ENCODE data around the gene INPP5A. TPM values are rescaled to one million over a fixed set of nuclear protein-coding genes. Genes with fewer than 3 reads are reported as not detected.

The INPP5A gene
- total RNA-seq, 4 donors from 2014 or later, result 34.8 to 80.8 (median 52.8) TPM

- in situ Hi-C loops (cut with MboI; ENCODE audit: low pct_ligation_motif_present in 1 of 4, low pct_unique_long_range_greater_than_20kb in 1 of 4, low sequenced_read_pairs in 3 of 4) (no loop called here), intact Hi-C loops (cut with DNase I; ENCODE audit: low total_unique reads) (no loop called here)
- Histone ChIP-seq H3K36me3 (no peaks in the 10 kb centered on the region), H3K27me3 (no peaks in the 10 kb centered on the region), H3K4me3 (no peak overlapping the region), H3K9me3 (no peaks in the 10 kb centered on the region), H3K27ac (peak overlapping the region; percentile 72 to 81 (median 80)), H3K4me1 (peaks cover 28 to 71% (median 59%) of the 10 kb centered on the region in 4 donors)
- 41 to 45% methylated on average over 3 of the region's 3 CpGs for WGBS, 2 donors (ENCODE audit: low coverage in 1 of 2)
- no peak for TF ChIP-seq EP300 (IDR thresholded peaks at IDR 0.05; ENCODE audit: low read depth)
- no peak for TF ChIP-seq POLR2A (IDR thresholded peaks at IDR 0.05)
- no peak for TF ChIP-seq POLR2AphosphoS5 (IDR thresholded peaks at IDR 0.05)
- TF ChIP-seq, protein P1, sequence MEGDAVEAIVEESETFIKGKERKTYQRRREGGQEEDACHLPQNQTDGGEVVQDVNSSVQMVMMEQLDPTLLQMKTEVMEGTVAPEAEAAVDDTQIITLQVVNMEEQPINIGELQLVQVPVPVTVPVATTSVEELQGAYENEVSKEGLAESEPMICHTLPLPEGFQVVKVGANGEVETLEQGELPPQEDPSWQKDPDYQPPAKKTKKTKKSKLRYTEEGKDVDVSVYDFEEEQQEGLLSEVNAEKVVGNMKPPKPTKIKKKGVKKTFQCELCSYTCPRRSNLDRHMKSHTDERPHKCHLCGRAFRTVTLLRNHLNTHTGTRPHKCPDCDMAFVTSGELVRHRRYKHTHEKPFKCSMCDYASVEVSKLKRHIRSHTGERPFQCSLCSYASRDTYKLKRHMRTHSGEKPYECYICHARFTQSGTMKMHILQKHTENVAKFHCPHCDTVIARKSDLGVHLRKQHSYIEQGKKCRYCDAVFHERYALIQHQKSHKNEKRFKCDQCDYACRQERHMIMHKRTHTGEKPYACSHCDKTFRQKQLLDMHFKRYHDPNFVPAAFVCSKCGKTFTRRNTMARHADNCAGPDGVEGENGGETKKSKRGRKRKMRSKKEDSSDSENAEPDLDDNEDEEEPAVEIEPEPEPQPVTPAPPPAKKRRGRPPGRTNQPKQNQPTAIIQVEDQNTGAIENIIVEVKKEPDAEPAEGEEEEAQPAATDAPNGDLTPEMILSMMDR (IDR thresholded peaks at IDR 0.05), result no peak
- no peak for DNase-seq
Observed at GRCh38 chr10:132593389-132593788, 55.8 kb downstream of the INPP5A start.

DNA sequence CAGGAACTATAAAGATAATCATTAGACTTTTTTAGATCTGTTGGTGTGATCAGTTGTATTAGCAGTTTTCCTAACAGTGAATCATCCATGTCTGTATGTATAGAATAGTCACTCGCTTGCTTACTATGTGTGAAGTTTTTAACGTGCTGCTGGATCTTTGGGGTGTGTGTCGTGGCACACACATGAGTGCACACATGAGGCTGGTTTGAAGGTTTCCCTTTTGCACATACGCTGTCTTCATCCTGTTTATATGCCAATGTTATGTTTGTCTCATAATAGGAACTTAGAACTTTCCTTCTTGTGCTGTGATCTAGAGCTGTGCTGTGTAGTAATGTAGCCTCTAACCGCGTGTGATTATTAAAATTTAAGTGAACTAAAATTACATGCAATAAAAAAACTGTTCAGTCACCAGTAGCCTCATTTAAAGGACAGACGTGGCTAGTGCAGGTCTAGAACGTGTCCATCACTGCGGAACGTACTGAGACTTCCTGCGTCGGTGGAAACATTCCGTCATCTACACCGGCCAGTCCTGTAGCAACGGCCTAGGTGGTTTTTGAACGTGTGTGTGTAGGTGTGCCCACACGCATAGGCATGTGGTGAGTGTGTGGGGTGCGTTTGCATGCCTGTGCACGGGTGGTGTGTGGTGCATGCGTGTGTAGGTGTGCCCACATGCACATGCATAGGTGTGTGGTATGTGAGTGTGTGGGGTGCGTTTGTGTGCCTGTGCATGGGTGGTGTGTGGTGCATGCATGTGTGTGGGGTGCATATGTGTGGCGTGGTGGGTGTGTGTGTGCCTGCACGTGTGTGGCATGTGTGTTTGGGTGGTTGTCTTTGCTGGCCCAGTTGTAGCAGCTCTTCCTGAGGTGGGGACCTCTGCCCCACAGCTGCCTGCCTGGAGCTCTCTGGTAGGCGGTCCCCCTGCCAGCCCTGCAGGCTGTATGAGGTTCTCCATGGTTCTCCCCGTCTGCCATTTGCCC is 56.6 kb downstream of the INPP5A start:
- no peak for TF ChIP-seq POLR2A (IDR thresholded peaks at IDR 0.05)
- TF ChIP-seq, protein P1 (IDR thresholded peaks at IDR 0.05), result no peak
- TF ChIP-seq EP300 (IDR thresholded peaks at IDR 0.05; ENCODE audit: low read depth), result no peak
- no peak for TF ChIP-seq POLR2AphosphoS5 (IDR thresholded peaks at IDR 0.05)
- H3K27me3 ChIP-seq, result no peaks in the 10 kb centered on the region
- DNase-seq, result no peak
- intact Hi-C loops (cut with DNase I; ENCODE audit: low total_unique reads), result no loop called here
- H3K4me3 ChIP-seq, result no peak overlapping the region
- no peaks in the 10 kb centered on the region for H3K9me3 ChIP-seq
- H3K4me1 ChIP-seq, result peaks cover 21 to 63% (median 51%) of the 10 kb centered on the region in 4 donors
- H3K27ac ChIP-seq, result peak overlapping the region in 3 of 4 donors; percentile 72 to 81 (median 79)
- no peaks in the 10 kb centered on the region for H3K36me3 ChIP-seq
- in situ Hi-C loops (cut with MboI; ENCODE audit: low pct_ligation_motif_present in 1 of 4, low pct_unique_long_range_greater_than_20kb in 1 of 4, low sequenced_read_pairs in 3 of 4), result no loop called here
- 67% methylated on average over 14 to 25 of the region's 25 CpGs for WGBS, 2 donors (ENCODE audit: low coverage in 1 of 2)

GRCh38 chr10:132595021-132595420 is 57.4 kb downstream of the INPP5A start:
- in situ Hi-C loops (cut with MboI; ENCODE audit: low pct_ligation_motif_present in 1 of 4, low pct_unique_long_range_greater_than_20kb in 1 of 4, low sequenced_read_pairs in 3 of 4) (no loop called here), intact Hi-C loops (cut with DNase I; ENCODE audit: low total_unique reads) (no loop called here)
- H3K36me3 ChIP-seq, result no peaks in the 10 kb centered on the region
- no peak overlapping the region for H3K4me3 ChIP-seq
- DNase-seq, result no peak
- TF ChIP-seq, protein P1 (IDR thresholded peaks at IDR 0.05), result no peak
- 81 to 92% methylated on average over 9 to 11 of the region's 11 CpGs for WGBS, 2 donors (ENCODE audit: low coverage in 1 of 2)
- H3K27me3 ChIP-seq, result no peaks in the 10 kb centered on the region
- no peaks in the 10 kb centered on the region for H3K9me3 ChIP-seq
- peaks cover 14 to 55% (median 43%) of the 10 kb centered on the region in 4 donors for H3K4me1 ChIP-seq
- H3K27ac ChIP-seq, result no peak overlapping the region

DNA sequence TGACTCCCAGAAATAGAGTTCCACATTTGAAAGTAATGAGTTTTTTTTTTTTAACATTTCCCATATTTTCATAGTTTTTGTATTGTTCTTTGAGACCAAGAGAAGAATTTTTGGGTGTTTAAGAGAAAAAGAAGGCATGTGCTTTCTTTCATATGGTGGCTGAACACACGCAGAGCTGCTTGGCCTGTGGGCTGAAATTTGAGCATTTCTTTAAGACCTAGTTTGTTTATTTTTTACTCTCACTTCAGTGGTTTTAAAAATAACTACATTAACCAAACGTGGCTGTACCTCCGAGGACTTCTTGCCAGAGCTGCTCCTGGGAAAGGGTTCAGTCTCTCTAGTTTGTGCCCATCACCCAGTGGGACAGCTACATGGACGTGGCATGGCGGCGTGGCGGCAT is 58.3 kb downstream of the INPP5A start:
- 48 to 67% methylated on average over 3 to 7 of the region's 7 CpGs for WGBS, 2 donors (ENCODE audit: low coverage in 1 of 2)
- peak overlapping the region in 1 of 4 donors; percentile 6 for H3K27ac ChIP-seq
- TF ChIP-seq, protein P1 (IDR thresholded peaks at IDR 0.05), result no peak
- no peak for TF ChIP-seq EP300 (IDR thresholded peaks at IDR 0.05; ENCODE audit: low read depth)
- no peak for TF ChIP-seq POLR2AphosphoS5 (IDR thresholded peaks at IDR 0.05)
- no peak for TF ChIP-seq POLR2A (IDR thresholded peaks at IDR 0.05)
- intact Hi-C loops (cut with DNase I; ENCODE audit: low total_unique reads) (no loop called here), in situ Hi-C loops (cut with MboI; ENCODE audit: low pct_ligation_motif_present in 1 of 4, low pct_unique_long_range_greater_than_20kb in 1 of 4, low sequenced_read_pairs in 3 of 4) (no loop called here)
- peaks cover 13 to 46% (median 37%) of the 10 kb centered on the region in 4 donors for H3K4me1 ChIP-seq
- H3K9me3 ChIP-seq, result no peaks in the 10 kb centered on the region
- no peaks in the 10 kb centered on the region for H3K36me3 ChIP-seq
- no peak for DNase-seq
- no peak overlapping the region for H3K4me3 ChIP-seq
- H3K27me3 ChIP-seq, result no peaks in the 10 kb centered on the region

Measured in transverse colon (tissue), 4 donors.